ENCODE data around the gene IFNA1.
"Not testable (repeated sequence)": the region's sequence is repeated elsewhere in the genome, so short reads cannot be mapped to it uniquely, and the experiment has no call there.

IFNA1 gene

GRCh38 chr9:21440139-21440538 is at the start of gene IFNA1:
TSS of gene IFNA1 (plus strand) at chr9:21440439. CDS start at chr9:21440508, 69 bp downstream.
- DNase-seq, result no peak

DNA sequence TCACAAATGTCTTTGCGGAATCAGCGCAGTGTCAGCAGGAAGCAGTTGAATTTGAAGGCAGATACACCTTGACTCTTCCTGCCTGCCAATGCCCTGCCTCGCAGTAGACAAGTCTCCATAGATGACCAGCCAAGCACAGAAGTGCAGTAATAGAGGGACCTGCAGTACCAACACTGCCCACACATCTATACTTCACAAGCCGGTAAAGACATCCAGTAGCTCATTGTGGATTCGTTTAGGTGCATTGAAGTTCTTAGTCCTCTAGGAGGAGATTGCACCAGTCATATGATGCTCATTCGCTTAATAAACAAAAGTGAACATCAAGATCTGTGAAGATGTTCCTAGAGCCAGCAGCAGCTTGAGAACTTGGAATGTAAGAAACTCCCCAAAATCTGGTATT is 48.0 kb upstream of the IFNA1 start:
- no peak for DNase-seq

DNA sequence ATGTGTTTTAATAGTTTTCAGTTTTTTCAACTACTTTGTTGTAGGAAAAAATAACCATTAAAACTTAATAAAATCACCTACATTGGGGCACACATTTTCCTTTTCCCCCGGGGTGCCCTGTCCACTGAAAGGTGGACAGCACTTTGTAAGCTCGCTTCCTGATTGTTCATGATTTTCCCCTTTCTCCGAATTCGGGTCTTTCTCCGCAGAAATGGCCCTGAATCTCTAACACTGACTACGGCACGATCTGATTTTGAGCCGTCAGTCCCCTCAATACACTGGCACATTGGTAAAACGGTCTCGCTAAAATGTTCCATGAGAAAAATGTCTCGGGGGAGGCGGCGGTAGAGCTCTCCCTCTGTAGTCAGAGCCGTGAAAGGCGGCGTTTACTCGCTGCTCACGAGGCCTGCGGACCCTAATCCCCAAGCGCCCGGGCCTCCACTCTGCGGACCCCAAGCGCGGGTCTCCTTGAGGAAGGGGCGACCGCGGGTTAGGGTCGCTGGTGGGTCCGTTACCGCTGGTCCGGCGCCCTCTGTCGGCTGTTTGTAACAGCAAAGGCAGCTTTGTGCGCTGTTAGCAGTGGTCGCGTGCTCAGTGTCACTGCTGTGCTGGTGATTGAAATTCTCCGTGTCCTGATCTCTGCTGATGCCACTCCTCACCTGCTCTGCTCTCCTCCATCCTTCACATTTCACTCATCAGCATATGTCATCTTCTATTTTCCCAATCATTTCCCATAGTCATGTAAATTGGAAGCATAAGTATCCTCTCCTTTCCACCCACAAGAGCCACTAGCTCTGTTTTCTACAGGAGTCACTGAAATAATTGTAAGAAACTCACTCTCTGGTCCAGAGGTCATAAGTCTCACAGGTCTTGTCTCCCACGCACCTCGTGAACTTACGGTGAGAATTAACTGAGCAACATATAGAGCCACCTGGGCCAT is 44.2 kb upstream of the IFNA1 start:
- DNase-seq, result peak in 1 of 2 experiments; percentile 1

- DNase-seq, result no peak
These were observed 41.2 kb upstream of the IFNA1 start for GRCh38 chr9:21398955-21399489.

- no peak for DNase-seq
These were observed 40.3 kb upstream of the IFNA1 start for GRCh38 chr9:21399956-21400355.

GRCh38 chr9:21402386-21403251 is 37.6 kb upstream of the IFNA1 start:
- no peak for DNase-seq

GRCh38 chr9:21404146-21404545 is 36.1 kb upstream of the IFNA1 start:
- DNase-seq, result no peak

DNA sequence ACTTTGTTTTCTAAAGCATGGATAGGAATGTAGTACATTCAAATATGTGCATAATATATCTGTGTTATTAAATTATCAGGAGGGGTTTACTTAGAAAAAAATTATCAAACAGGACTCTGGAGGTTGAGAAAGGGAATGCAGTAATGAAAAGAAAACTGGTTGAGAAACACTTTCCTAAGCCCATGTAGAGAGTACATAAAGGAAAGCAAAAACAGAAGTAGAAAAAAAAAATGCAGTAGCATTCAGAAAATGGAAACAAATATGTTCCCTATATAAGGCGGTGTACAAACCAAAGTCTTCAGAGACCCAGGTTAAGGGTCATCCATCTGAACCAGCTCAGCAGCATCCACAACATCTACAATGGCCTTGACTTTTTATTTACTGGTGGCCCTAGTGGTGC is 31.4 kb upstream of the IFNA1 start, which contains the start of gene IFNA8:
Gene IFNA8 (plus strand): TSS at position 301 of the 400 bp plus-strand sequence. CDS start 60 bp downstream, at position 361.
- DNase-seq, result no peak

GRCh38 chr9:21412107-21412506 is 28.1 kb upstream of the IFNA1 start:
- no peak for DNase-seq

- DNase-seq, result no peak
These were observed 27.1 kb upstream of the IFNA1 start for GRCh38 chr9:21413151-21413550.

DNA sequence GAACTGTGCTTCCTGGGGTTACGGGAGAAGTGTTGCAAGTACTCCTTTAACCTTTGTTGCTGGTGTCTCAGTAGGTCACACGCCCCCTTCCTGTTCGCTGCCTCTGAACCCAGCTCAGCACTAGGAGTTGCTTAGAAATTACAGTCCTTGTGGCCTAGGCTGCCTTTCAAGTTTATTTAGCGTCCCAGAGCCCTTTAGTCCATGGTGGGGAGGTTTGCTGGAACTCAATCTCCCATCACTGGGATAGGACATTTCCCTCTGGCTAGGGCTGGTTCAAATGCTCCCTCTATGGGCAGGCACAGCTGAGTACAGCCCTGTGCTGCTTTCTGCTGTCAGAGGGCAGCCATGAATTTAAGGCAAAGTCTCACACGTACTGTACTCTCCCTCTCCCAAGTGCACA is 26.6 kb upstream of the IFNA1 start:
- DNase-seq, result no peak

DNA sequence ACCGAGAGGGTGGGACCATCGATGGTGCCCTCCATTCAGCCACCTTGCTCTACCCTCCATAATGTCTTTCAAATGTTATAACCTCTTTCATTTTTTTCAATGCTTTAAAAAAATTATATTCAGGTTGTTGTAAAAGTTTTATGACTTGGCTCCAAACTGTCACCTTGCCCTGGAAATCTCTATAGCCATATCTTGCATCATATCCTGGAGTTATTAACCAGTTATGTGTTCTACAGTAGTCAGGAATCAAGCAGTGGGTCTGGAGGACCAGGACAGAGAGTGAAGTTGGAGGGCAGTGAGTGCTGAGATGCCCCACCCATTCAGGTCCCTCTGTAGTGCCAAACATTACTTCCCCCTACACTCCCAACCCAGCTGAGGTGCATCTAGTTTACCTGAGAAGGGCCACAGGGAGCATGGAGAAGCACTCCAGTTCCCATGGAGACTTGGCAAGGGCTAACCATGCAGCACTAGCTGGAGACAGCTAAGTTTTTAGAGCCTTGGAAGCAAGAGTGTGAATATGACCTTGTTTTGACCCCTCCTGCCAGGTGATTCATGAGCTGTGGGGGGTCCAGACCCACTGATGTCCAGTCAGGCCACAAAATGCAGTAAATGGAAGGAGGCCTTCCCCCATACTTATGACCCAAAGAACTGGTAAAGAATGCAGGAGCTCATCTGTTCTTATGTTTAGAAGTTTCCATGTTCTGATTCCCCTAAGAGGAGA is 25.9 kb upstream of the IFNA1 start:
- DNase-seq, result no peak

DNA sequence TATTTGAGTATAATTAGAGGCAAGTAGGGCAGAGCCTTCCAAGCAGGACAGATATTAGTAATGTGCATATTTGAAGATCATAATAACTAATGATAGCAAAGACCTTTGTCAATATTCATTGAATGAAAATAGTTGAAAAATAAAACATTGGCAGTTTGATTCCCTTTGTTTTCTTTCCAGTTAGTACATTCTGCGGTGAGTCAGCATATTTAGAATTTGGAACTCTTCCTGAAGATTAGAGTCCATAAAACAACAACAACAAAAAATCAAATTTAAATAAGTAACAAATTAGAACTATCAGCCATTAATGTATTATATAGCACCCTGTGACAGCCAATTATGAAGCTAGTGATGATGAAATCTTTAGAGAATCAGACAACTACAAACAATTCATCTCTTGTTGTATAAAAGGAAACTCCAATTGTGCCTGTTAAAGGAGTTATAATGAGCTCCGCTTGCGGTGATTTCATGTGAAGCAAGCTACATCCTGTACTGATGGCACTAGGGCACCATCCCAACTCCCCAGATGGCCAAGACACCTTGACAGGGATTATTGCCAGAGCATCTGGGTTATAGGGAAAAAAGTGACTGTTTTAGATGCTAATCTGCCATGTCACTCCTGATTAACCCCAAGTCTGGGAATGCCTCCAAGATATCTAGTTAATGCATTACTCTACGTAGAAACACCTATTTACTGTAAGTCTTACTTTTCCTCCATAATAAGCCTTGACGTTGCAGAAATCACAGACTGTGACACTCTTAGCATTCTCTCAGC is 24.6 kb upstream of the IFNA1 start:
- no peak for DNase-seq

- DNase-seq, result no peak
These were observed 12.0 kb upstream of the IFNA1 start for GRCh38 chr9:21428235-21428634.

DNA sequence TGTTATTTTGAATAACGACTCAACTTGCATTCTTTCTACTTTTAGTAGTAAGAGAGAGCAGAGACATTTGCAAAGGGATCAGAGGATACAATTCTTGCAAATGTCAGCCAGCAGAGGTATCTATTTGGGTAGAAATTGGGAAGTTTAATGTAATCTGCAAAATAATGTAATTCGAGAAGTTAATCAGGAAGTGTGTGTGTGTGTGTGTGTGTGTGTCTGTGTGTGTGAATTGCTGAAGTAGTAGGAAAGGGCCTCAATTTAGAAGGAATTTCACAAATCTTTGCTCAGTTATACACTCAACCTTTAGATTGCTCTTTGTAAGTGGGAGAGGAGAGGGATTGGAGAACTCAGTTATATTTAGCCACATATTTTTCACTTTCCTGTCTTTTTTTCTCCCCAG is 11.0 kb upstream of the IFNA1 start:
- no peak for DNase-seq

DNA sequence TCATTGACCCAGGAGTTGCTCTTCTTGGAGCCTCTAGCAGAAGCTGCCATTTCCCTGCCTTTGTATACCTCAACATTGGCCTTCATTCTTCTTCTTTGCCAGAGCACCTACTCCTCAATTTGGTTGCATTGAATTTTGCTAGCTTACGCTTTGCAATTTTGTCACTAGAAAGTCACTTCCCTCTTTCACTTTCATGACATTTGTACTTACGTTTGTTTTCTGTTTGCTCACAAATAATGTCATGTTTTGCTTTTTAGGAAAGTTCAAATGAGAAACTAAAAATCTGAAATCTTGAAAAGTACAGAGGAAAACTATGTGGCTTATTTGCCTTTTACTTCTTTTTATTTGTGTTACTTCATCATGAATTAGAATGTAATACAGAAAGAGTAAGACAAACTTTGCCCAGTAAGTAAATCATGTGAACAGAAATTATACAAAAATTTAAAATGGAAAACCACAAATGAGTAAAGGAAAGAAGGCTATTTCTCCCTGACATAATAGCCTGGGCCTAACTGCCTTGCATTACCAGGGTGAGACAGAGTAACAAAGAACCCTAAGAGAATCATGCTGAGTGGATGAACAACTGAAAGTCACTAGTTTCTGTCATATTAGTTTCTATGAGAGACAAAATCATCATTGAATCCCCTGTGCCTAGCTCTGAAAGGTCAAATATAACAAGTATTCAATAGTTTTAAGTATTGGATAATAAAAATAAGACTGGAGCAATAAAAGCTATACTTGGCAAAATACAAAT is 7.4 kb upstream of the IFNA1 start:
- DNase-seq, result no peak

DNA sequence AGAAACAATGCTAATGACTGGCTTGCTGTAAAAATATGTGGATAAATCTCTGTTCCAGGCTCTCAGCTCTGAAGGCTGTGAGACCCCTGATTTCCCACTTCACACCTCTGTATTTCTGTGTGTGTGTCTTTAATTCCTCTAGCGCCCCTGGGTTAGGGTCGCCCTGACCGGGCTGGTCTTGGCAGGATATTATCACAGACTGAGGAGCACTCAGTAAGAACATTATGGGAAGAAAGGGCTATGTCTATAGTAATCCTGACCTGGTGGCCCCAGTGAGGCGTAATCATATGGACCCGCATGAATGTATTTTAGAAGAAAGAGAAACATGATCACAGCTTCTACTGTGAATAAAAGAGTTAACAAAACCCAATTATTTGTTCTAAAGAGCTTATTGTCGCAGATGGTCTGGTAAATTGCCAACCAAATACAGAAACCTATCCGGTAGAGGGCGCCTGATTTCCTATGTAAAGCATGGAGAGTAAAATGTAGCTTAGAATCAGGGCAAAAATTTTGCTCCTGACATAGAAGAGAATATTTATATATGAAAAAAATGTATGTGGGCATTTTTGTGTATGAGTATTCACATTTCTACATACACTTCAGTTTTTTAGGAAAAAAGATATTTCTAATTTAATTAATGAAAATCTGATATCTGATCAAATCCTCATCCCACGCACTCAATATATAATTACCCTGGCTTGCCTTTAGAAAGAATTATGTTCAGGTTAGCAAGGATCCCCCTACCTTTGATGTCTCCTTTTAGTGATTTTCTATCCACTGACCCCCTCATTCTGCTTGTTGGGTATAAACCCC is 5.8 kb upstream of the IFNA1 start:
- no peak for DNase-seq

DNA sequence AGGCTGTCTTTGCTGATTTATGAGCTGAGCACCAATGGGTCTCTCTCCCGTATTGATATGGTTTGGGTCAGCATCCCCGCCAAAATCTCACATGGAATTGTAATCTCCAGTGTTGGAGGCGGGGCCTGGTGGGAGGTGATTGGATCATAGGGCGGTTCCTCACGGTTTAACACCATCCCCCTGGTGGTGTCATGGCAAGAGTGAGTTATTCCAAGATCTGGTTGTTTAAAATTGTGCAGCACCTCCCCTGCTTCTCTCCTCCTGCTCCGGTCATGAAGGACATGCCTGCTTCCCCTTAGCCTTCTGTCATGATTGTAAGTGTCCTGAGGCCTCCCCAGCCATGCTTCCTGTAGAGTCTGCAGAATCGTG is 5.2 kb upstream of the IFNA1 start:
- DNase-seq, result not testable (repeated sequence)

DNA sequence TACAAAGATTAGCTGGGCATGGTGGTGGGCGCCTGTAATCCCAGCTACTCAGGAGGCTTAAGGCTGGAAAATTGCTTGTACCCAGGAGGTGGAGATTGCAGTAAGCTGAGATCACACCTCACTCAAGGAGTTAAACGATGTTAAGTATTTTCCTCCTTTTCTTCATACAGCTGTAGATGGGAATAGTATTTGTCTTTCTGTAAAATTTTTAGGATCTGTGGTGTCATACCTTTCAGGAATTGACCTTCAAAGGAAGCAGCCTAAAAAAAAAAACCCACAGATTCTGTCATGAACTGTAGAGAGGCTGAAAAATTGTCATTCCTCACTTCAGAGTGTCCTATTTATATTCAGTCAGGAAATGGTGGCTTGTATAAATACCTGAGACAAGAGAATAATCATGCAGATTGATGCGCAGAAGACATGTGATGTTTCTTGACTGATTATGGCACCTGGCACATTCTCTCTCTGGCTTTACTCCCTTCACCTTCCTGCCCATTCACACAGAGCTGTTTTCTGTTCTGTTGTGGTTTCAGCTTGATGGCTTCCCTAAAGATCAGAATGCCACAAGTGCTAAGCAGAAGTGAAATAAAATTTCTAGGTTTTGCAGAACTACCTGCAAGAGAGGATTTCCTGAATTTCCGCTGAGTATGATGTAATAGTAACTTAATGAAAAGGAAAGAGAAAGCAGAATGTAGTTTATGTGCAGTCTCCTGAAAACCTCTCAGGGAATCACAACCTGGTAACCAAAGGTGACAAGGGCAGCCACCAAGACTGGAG is 3.8 kb downstream of the IFNA1 start:
- no peak for DNase-seq

All from NCI-H187 (cell line).